NCI-H1930 (cell line): ENCODE data around the gene MIGA1.
A peak's percentile ranks its signal among the peaks of the same experiment; 100 is the strongest.
"Not testable (repeated sequence)": the region's sequence is repeated elsewhere in the genome, so short reads cannot be mapped to it uniquely, and the experiment has no call there.

Experiments used
- DNase-seq, 2 experiments: peaks; one replicate each; lab custom pipeline; 2025; lab: John Stamatoyannopoulos, UW

The MIGA1 gene

GRCh38 chr1:77802026-77802425 is 22.6 kb downstream of the MIGA1 start:
- no peak for DNase-seq

- no peak for DNase-seq
These were observed 23.9 kb downstream of the MIGA1 start for GRCh38 chr1:77803371-77803770.

- DNase-seq: not testable (repeated sequence)
These were observed 30.5 kb downstream of the MIGA1 start for GRCh38 chr1:77809787-77810462.

GRCh38 chr1:77811589-77811988 is 32.1 kb downstream of the MIGA1 start:
- DNase-seq: not testable (repeated sequence)

- DNase-seq: no peak
These were observed 38.1 kb downstream of the MIGA1 start for GRCh38 chr1:77817368-77818209.

- no peak for DNase-seq
These were observed 40.7 kb downstream of the MIGA1 start for GRCh38 chr1:77820121-77820520.

- DNase-seq: no peak
These were observed 44.6 kb downstream of the MIGA1 start for GRCh38 chr1:77824079-77824478.

GRCh38 chr1:77824694-77825093 is 45.2 kb downstream of the MIGA1 start:
- no peak for DNase-seq

GRCh38 chr1:77825131-77825709 is 45.8 kb downstream of the MIGA1 start:
- DNase-seq: no peak

- not testable (repeated sequence) for DNase-seq
These were observed 47.4 kb downstream of the MIGA1 start for GRCh38 chr1:77826851-77827250.

- no peak for DNase-seq
These were observed 48.6 kb downstream of the MIGA1 start for GRCh38 chr1:77828098-77828497.

GRCh38 chr1:77829851-77830250 is 50.4 kb downstream of the MIGA1 start:
- no peak for DNase-seq

- no peak for DNase-seq
These were observed 51.5 kb downstream of the MIGA1 start for GRCh38 chr1:77830946-77831345.

- no peak for DNase-seq
These were observed 52.1 kb downstream of the MIGA1 start for GRCh38 chr1:77831566-77831965.

- DNase-seq: no peak
These were observed 52.7 kb downstream of the MIGA1 start for GRCh38 chr1:77831976-77832711.

GRCh38 chr1:77832901-77833300 is 53.5 kb downstream of the MIGA1 start:
- DNase-seq: no peak

GRCh38 chr1:77833521-77834100 is 54.2 kb downstream of the MIGA1 start:
- DNase-seq: no peak

GRCh38 chr1:77834771-77835334 is 55.4 kb downstream of the MIGA1 start:
- peak in 1 of 2 experiments; percentile 16 for DNase-seq

GRCh38 chr1:77841574-77841973 is 62.1 kb downstream of the MIGA1 start:
- DNase-seq: no peak

- no peak for DNase-seq
These were observed 66.5 kb downstream of the MIGA1 start for GRCh38 chr1:77845951-77846350.

GRCh38 chr1:77846966-77847365 is 67.5 kb downstream of the MIGA1 start:
- DNase-seq: no peak
